ENCODE results near the gene TVP23C.

Gene TVP23C

GRCh38 chr17:15467592-15467991 lies 95.7 kb downstream of the TVP23C start, which contains the start of gene CDRT4:
TSS of gene CDRT4 (minus strand) at chr17:15467621. CDS start at chr17:15440238, 27,383 bp downstream.
- TF ChIP-seq EZH2 (IDR thresholded peaks at IDR 0.05; ENCODE audit: borderline replicate concordance, low read length) (no peak), CTCF (IDR thresholded peaks at IDR 0.05; ENCODE audit: low read length) (no peak)
- Histone ChIP-seq H3K9me3 (ENCODE audit: low read length) (no peaks in the 10 kb centered on the region), H3F3A (ENCODE audit: insufficient read depth, low read length) (no peaks in the 10 kb centered on the region), H3K9ac (ENCODE audit: low read length) (no peak within 1 kb of the TSS), H3K9me2 (ENCODE audit: low read depth, low read length) (no peaks in the 10 kb centered on the region), H3K4me1 (ENCODE audit: insufficient read depth, low read length, severe bottlenecking) (no peaks in the 10 kb centered on the region), H3K27me3 (ENCODE audit: insufficient read depth, low read length) (no peaks in the 10 kb centered on the region), H4K20me1 (ENCODE audit: insufficient read depth, low read length) (no peaks in the 10 kb centered on the region), H3K79me2 (ENCODE audit: insufficient read depth, low read length) (no peaks in the 10 kb centered on the region), H2AFZ (ENCODE audit: low read length) (no peak within 1 kb of the TSS), H3K27ac (ENCODE audit: low read depth, low read length, poor library complexity, severe bottlenecking) (no peak within 1 kb of the TSS), H3K4me3 (ENCODE audit: low read depth, low read length, poor library complexity, severe bottlenecking) (no peak within 1 kb of the TSS), H3K4me2 (ENCODE audit: low read length) (no peak within 1 kb of the TSS), H3K36me3 (ENCODE audit: insufficient read depth, low read length) (no peaks in the 10 kb centered on the region)

- H3K79me2 ChIP-seq (ENCODE audit: insufficient read depth, low read length) = no peaks in the 10 kb centered on the region
- no peak overlapping the region for H3K4me3 ChIP-seq (ENCODE audit: low read depth, low read length, poor library complexity, severe bottlenecking)
Measured at GRCh38 chr17:15466131-15466530, 97.2 kb downstream of the TVP23C start.

GRCh38 chr17:15465045-15465701 lies 98.1 kb downstream of the TVP23C start:
- no peaks in the 10 kb centered on the region for H3K4me1 ChIP-seq (ENCODE audit: insufficient read depth, low read length, severe bottlenecking)
- no peak overlapping the region for H3K4me3 ChIP-seq (ENCODE audit: low read depth, low read length, poor library complexity, severe bottlenecking)
- H2AFZ ChIP-seq (ENCODE audit: low read length) = no peak overlapping the region
- TF ChIP-seq EZH2 (IDR thresholded peaks at IDR 0.05; ENCODE audit: borderline replicate concordance, low read length) (no peak), CTCF (IDR thresholded peaks at IDR 0.05; ENCODE audit: low read length) (no peak)
- no peaks in the 10 kb centered on the region for H3K36me3 ChIP-seq (ENCODE audit: insufficient read depth, low read length)
- no peaks in the 10 kb centered on the region for H4K20me1 ChIP-seq (ENCODE audit: insufficient read depth, low read length)
- H3F3A ChIP-seq (ENCODE audit: insufficient read depth, low read length) = no peaks in the 10 kb centered on the region
- H3K79me2 ChIP-seq (ENCODE audit: insufficient read depth, low read length) = no peaks in the 10 kb centered on the region
- H3K9ac ChIP-seq (ENCODE audit: low read length) = no peak overlapping the region
- H3K9me2 ChIP-seq (ENCODE audit: low read depth, low read length) = no peaks in the 10 kb centered on the region
- H3K4me2 ChIP-seq (ENCODE audit: low read length) = no peak overlapping the region
- no peaks in the 10 kb centered on the region for H3K27me3 ChIP-seq (ENCODE audit: insufficient read depth, low read length)
- H3K9me3 ChIP-seq (ENCODE audit: low read length) = no peaks in the 10 kb centered on the region
- H3K27ac ChIP-seq (ENCODE audit: low read depth, low read length, poor library complexity, severe bottlenecking) = no peak overlapping the region

More at GRCh38 chr17:15466131-15466530, 97.2 kb downstream of the TVP23C start:
- no peak overlapping the region for H3K27ac ChIP-seq (ENCODE audit: low read depth, low read length, poor library complexity, severe bottlenecking)
- no peak overlapping the region for H2AFZ ChIP-seq (ENCODE audit: low read length)
- no peak for TF ChIP-seq CTCF (IDR thresholded peaks at IDR 0.05; ENCODE audit: low read length)
- no peak for TF ChIP-seq EZH2 (IDR thresholded peaks at IDR 0.05; ENCODE audit: borderline replicate concordance, low read length)
- H3K9me3 ChIP-seq (ENCODE audit: low read length) = no peaks in the 10 kb centered on the region
- no peaks in the 10 kb centered on the region for H4K20me1 ChIP-seq (ENCODE audit: insufficient read depth, low read length)
- no peaks in the 10 kb centered on the region for H3K9me2 ChIP-seq (ENCODE audit: low read depth, low read length)
- H3F3A ChIP-seq (ENCODE audit: insufficient read depth, low read length) = no peaks in the 10 kb centered on the region
- no peaks in the 10 kb centered on the region for H3K4me1 ChIP-seq (ENCODE audit: insufficient read depth, low read length, severe bottlenecking)
- H3K27me3 ChIP-seq (ENCODE audit: insufficient read depth, low read length) = no peaks in the 10 kb centered on the region
- H3K36me3 ChIP-seq (ENCODE audit: insufficient read depth, low read length) = no peaks in the 10 kb centered on the region
- no peak overlapping the region for H3K4me2 ChIP-seq (ENCODE audit: low read length)
- H3K9ac ChIP-seq (ENCODE audit: low read length) = no peak overlapping the region
